Amniotic epithelial cell (primary cell): ENCODE measurements around the gene PBX3.

Experiments
- DNase-seq: peaks from one replicate; pipeline ENCODE4 v3.0.0-alpha.2; 2010; ENCODE audit warnings: low read depth

The PBX3 gene

DNA sequence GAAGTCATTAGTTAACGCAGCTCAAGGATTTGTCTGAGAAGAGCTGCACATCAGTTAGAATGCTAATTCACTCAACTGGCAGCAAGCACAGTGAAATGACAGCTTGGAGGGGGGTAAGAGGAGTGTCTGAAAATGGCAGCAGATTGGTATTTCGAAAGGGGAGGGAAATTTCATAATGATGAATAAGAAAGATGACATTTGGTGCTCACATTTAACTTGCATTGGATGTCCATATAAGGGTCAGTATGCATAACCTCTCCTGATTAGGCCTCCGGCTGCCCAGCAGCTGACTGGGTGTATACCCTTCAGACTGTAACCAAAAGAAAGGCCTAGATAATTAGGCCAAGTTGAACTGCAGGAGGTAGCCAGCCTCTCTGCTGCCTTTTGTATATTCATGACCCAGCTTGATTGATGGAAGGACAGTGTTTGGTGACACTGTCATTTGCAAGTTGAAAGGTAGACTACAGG is 131.0 kb downstream of the PBX3 start:
- peak; percentile 55 for DNase-seq

DNA sequence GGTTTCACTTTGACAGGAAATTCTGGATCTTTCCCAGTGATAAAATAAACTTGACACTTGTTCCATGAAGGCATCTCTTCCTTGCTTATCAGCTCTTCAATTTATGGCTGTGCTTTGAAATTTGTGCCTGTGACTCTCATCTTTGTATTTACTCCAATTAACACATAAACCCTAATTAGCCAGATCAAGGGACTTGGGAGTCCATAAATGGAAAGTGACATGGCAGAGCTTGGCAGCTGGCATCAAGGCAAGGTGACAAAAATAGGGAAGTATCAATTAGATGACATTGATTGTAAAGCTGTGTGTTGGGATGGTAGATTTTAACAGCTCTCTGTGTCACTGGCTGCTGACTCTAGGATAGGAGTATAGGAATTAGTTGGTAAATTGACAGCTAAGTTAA is 133.9 kb downstream of the PBX3 start:
- no peak for DNase-seq

GRCh38 chr9:125883565-125884217 is 136.5 kb downstream of the PBX3 start:
- DNase-seq = no peak

GRCh38 chr9:125884218-125884595 is 137.0 kb downstream of the PBX3 start:
- DNase-seq = no peak

GRCh38 chr9:125885405-125886034 is 138.3 kb downstream of the PBX3 start:
- no peak for DNase-seq

- no peak for DNase-seq
Measured at GRCh38 chr9:125886365-125886764, 139.2 kb downstream of the PBX3 start.

GRCh38 chr9:125887172-125887571 is 140.0 kb downstream of the PBX3 start:
- DNase-seq = peak; percentile 21

DNA sequence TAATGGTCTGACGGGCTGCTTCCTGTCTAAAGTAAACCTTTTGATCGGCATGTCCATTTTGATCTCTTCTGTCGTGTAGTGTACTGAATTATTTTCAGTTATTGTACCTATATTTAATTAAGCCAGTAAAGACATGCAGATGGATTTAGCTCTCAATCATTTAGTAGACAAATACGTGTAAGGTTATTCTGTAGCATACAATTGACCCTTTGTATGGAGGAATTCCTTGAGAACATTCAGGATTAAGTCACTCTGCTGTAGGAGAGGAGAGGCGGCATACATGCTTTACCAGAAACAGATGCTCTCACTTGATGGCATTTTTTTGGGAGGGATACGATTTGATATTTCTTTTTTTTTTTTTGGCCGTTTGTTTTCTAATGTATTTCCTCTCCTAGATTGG is 141.0 kb downstream of the PBX3 start:
- no peak for DNase-seq

DNA sequence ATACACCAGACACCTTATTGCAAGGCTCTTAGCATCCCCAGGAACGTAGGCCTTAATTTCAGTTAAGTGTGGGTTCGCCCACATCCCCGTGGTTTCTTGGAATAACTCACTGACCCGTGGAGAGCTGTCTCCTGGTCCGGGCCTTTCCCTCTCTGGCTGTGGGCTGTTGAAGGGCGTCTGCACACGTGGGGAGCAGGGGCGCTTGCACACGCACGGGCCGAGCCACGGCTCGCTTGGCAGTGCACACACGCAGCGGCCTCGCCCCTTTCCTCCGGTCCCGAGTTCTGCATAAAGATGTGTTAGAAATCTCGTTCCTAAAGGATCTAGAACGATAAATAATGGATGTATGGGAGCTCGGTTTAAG is 141.9 kb downstream of the PBX3 start:
- peak; percentile 29 for DNase-seq

DNA sequence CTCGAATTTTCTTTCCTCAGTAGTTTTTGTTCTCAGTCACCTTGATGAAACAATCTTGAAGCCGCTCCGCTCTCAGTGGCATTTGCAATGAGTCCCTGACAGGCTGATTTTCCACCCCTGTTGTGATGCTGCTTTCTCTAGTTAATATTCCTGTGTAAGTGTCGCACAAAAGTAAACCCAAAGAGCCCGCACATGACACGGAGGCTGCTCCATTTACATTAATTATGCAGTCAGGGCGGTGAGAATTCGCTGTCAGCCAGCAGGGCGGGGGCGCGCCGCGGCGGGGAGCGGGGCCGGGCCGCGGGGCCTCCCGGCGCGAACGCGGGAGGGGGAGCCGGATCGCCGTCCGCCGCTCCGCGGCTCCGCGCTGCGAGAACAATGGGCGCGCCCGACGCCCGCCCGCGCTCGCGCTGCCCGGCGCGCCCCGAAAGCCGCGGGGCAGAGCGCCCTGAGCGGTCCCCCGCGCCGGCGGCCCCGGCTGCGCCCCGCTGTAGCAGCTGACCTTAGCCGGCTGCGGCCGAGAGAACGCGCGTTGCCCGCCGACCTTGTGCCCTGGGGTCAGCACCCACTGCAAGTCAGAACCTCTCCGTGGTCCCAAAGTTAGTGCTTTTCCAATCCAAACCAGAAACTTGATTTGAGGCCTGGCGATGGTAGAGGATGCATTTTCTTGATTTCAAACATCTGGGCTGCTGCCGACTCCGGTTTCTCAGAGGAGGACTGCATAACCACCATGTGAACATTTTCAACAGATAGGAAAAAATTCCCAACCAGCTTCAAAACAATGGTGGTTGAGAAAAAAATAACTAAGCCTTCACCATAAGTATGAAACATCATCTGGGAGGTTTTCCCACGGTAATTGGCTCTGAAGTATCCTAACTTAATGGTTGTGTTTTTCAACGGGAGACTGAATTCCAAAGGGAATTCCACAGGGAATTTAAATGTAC is 142.6 kb downstream of the PBX3 start:
- peak; percentile 76 for DNase-seq

DNA sequence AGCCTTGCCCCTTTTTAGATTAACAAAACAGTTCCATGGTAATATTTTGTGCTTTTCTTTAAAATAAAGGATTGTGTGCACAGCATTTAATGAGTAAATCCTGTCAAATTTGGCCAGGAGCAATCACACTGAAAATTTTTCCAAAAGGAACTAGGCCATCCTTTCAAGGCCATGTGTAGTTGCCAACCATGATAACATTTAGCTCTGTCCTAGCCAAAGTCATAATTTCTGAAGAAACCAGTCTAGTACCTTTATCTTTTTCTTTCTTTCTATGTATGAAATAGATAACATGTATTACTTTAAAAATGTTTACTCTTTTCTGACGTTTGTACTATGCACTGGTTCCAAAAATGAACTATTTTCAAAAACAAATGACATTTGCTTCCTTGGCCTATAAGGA is 143.7 kb downstream of the PBX3 start:
- no peak for DNase-seq

DNA sequence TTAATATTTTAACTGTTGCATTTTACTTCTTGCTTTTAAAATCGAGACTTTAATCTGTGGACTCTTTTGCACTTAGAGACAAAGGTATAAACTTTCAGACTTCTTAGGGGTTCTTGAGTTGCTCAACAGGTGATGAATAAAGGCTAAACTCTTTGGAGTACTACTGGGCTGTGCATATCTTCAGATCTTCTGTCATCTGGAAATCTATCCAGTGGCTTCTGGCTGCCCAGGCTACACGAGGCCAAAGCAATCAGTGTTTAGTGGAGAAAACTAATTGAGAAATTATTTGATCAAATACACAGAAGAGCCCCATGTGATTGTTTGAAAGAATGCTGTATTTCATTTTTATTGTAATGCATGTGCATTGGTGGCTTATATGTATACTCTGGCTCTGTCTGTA is 146.1 kb downstream of the PBX3 start:
- no peak for DNase-seq

- DNase-seq = no peak
Measured at GRCh38 chr9:125894566-125894965, 147.4 kb downstream of the PBX3 start.

DNA sequence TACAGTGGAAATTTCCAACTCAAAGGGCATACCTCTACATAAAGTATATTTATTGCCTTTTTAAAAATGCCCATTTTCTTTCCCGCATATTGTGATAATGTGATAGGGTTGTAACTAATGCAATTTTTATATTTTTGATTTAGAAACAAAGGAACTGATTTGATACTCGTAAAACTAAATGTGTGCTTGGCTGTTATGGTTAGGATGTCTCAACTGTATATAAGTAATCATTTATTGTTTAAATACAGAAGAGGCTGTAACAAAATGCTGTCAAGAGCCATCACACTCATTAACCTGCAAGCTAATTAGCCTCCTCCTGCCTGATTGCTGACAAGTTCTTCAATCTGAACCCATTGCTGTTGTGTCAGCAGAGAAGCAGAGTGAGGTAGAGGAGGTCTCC is 149.2 kb downstream of the PBX3 start:
- DNase-seq = no peak

GRCh38 chr9:125896964-125897363 is 149.8 kb downstream of the PBX3 start:
- DNase-seq = no peak

DNA sequence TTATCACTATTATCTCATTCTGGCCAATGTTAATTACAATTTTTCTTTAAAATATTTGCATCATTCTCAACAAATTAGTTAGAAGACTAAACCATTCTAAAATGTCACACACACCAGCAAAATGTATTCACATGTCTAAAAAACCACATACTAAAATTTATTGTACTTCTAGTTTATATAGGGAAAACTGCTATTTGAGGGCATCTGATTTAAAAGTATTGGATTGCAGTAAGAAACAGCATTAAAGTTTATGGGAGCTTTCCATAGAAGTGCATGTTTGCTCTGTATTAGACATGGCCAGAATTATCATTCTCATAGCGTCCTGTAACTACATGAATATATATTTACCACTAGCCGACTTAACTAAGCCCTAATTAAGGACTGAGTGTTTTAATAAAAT is 150.3 kb downstream of the PBX3 start:
- no peak for DNase-seq

DNA sequence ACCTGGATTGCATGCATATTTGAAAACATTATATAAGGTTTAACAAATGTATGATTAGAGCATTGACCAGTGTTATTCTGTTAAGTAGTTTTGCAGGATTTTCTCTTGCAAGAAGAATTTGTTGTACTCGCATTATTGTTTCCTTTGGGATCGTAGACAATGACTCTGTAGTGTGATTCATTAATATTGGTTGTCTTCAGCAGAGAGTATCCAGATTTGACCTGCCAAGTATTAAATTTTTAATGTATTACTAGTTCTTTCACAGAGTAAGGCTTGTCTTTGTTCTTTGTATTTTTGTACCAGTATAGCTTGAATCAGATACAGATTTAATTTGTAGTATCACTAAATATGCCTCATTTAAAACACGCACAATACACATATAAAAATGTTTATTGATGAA is 155.0 kb downstream of the PBX3 start:
- DNase-seq = no peak

DNA sequence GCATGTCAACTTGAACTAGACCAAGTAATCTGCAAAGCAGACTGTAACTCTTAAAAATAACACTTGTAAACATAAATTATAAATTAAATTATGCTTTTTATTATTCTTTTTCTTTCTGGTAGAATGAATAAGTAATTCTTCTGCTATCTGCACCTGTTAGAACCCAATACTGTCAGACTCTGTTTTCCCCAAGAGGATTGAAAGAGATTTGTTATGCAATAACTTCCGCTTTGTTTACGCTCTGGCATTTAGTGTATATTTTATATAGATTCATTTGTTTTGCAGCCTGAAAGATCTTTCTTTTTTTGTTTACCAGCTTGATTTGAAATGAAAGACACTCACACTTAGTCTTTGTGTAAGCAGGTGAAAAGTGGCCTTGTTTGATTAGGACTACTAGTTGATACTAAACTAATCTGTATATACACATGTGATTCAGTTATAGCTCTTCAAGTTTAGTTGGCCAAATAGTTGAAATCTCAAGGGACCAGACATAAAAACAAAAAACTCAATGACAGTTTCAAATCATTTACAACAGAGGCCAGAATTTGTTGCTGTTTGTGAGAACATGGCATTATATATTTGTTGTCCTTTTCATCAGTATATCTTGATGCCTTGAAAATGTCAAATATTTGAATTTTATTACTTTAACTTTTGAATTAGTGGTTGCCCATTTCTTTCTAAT is 155.8 kb downstream of the PBX3 start:
- DNase-seq = no peak

- no peak for DNase-seq
Measured at GRCh38 chr9:125904155-125904851, 157.1 kb downstream of the PBX3 start.

DNA sequence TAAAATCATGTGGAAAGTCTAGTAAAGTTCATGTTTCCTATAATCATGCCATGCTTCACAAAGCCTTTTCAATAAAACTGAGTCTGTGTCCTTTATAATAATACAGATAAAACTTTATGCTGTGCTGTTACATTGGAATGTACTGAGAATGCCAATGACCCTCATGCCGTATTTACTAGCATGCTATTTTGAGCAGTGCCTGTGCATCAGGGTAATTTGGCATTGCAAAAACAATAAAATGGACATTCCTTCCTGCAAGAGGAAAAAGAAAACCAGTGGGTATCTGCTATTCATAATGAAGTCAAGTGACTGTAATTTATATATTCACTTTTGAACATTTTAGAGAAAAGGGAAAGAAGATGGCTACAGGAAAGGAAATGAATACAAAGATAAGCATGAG is 159.0 kb downstream of the PBX3 start:
- DNase-seq = peak; percentile 39

DNA sequence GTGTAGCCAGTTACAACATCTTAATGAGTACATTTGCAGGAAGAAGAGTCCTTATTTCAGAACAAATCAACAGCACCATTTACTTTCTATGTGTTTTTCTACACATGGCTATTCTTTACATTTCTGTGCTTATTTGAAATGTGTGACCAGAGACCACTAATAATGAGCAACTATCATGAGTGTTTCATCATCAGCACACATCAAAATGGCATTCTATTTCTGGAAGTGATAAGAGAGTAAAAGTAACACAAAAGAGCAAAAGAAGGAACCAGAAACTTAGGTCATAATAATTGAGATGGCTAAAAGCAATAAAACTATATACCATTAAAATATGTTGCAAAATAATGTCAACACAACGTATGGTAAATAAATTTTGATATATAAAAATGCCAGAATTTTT is 159.7 kb downstream of the PBX3 start:
- DNase-seq = no peak

- no peak for DNase-seq
Measured at GRCh38 chr9:125908136-125908535, 161.0 kb downstream of the PBX3 start.
